HEK293T (cell line): ENCODE measurements around the gene TPX2.

Source experiments
- CTCF ChIA-PET: fragments of 350-600 bp; formaldehyde crosslinking; extraction: SDS; loops from one replicate; lab custom pipeline; 2021; ENCODE audit warnings: antibody characterized with exemption, inconsistent platforms; lab: Yijun Ruan, JAX
- POLR2A ChIA-PET: fragments of 350-600 bp; formaldehyde crosslinking; extraction: SDS; loops from one replicate; lab custom pipeline; 2020; ENCODE audit warnings: antibody characterized with exemption, inconsistent platforms; lab: Yijun Ruan, JAX
- DNase-seq: peaks from one replicate; pipeline ENCODE4 v3.0.0; 2012; ENCODE audit warnings: mixed read lengths; ENCODE audit errors: extremely low spot score
- ARNT ChIP-seq: fragments of 450-650 bp; IDR thresholded peaks from 2 replicates; pipeline ENCODE4 v1.6.1; 2017; ENCODE audit warnings: mild to moderate bottlenecking
- BHLHE40 ChIP-seq: fragments of 450-650 bp; IDR thresholded peaks from 2 replicates; pipeline ENCODE4 v1.6.1; 2016; ENCODE audit warnings: mild to moderate bottlenecking, moderate library complexity, borderline replicate concordance
- CTBP1 ChIP-seq: fragments of 450-650 bp; IDR thresholded peaks from 2 replicates; pipeline ENCODE4 v1.6.1; 2016; ENCODE audit warnings: borderline replicate concordance
- ELF4 ChIP-seq: fragments of 450-650 bp; IDR thresholded peaks from 2 replicates; pipeline ENCODE4 v1.6.1; 2017; ENCODE audit warnings: antibody characterized with exemption
- FOXA1 ChIP-seq: fragments of 450-650 bp; IDR thresholded peaks from 2 replicates; pipeline ENCODE4 v1.6.1; 2016; ENCODE audit warnings: mild to moderate bottlenecking
- FOXK2 ChIP-seq: fragments of 450-650 bp; IDR thresholded peaks from 2 replicates; pipeline ENCODE4 v1.6.1; 2016; ENCODE audit warnings: mild to moderate bottlenecking
- FOXM1 ChIP-seq: fragments of 450-650 bp; IDR thresholded peaks from 2 replicates; pipeline ENCODE4 v1.6.1; 2017; ENCODE audit warnings: mild to moderate bottlenecking, borderline replicate concordance
- HDGF ChIP-seq: fragments of 450-650 bp; IDR thresholded peaks from 2 replicates; pipeline ENCODE4 v1.6.1; 2017; ENCODE audit warnings: antibody characterized with exemption, borderline replicate concordance
- L3MBTL2 ChIP-seq: fragments of 450-650 bp; conservative IDR thresholded peaks from 2 replicates; pipeline ENCODE4 v1.6.1; 2016; ENCODE audit warnings: mild to moderate bottlenecking
- LEF1 ChIP-seq: fragments of 450-650 bp; IDR thresholded peaks from 2 replicates; pipeline ENCODE4 v1.6.1; 2017; ENCODE audit warnings: mild to moderate bottlenecking, borderline replicate concordance
- NFRKB ChIP-seq: fragments of 450-650 bp; IDR thresholded peaks from 2 replicates; pipeline ENCODE4 v1.6.1; 2016; ENCODE audit warnings: mild to moderate bottlenecking, moderate library complexity
- PKNOX1 ChIP-seq: fragments of 450-650 bp; IDR thresholded peaks from 2 replicates; pipeline ENCODE4 v1.6.1; 2016
- SP1 ChIP-seq: fragments of 450-650 bp; IDR thresholded peaks from 2 replicates; pipeline ENCODE4 v1.6.1; 2017
- SUZ12 ChIP-seq: fragments of 450-650 bp; IDR thresholded peaks from 2 replicates; pipeline ENCODE4 v1.6.1; 2016; ENCODE audit warnings: mild to moderate bottlenecking
- TARDBP ChIP-seq: fragments of 450-650 bp; IDR thresholded peaks from 2 replicates; pipeline ENCODE4 v1.6.1; 2016
- ZNF384 ChIP-seq: fragments of 450-650 bp; IDR thresholded peaks from 2 replicates; pipeline ENCODE4 v1.6.1; 2016

Gene TPX2

GRCh38 chr20:31723319-31724078 lies 15.6 kb upstream of the TPX2 start:
- ChIA-PET POLR2A (interaction anchor here (0.7 to 3.6 kb wide), 14 partner anchors 10 to 150 kb away, joined by 3 to 114 read pairs (median 4); partner anchors contain the start of genes ID1 and TPX2), CTCF (interaction anchor here (0.6 to 4.0 kb wide), 28 partner anchors 9 to 182 kb away, joined by 3 to 104 read pairs (median 5); partner anchors contain the start of gene TPX2)
- DNase-seq = peak; percentile 98
- TF ChIP-seq TARDBP = no peak
- TF ChIP-seq NFRKB = no peak
- TF ChIP-seq ELF4 = peak; percentile 69
- TF ChIP-seq ZNF384 = no peak
- no peak for TF ChIP-seq FOXA1
- no peak for TF ChIP-seq FOXK2
- TF ChIP-seq CTBP1 = peak; percentile 57; the same call in 1 of the 2 replicates
- no peak for TF ChIP-seq BHLHE40
- TF ChIP-seq FOXM1 = peak; percentile 96
- no peak for TF ChIP-seq HDGF
- TF ChIP-seq PKNOX1 = peak; percentile 99
- 0 out of 2 replicates have a peak, but pooled peaks have one; percentile 39 for TF ChIP-seq L3MBTL2
- TF ChIP-seq ARNT = no peak

GRCh38 chr20:31731321-31731717 lies 7.8 kb upstream of the TPX2 start:
- TF ChIP-seq FOXK2 = no peak
- no peak for TF ChIP-seq TARDBP
- no peak for TF ChIP-seq FOXM1
- TF ChIP-seq PKNOX1 = no peak
- TF ChIP-seq L3MBTL2 = no peak
- TF ChIP-seq FOXA1 = no peak
- TF ChIP-seq LEF1 = no peak
- no peak for TF ChIP-seq HDGF
- no peak for TF ChIP-seq SUZ12
- TF ChIP-seq ELF4 = no peak
- TF ChIP-seq CTBP1 = no peak
- TF ChIP-seq SP1 = no peak
- no peak for TF ChIP-seq BHLHE40
- no peak for TF ChIP-seq ARNT
- TF ChIP-seq ZNF384 = no peak
- TF ChIP-seq NFRKB = no peak
- DNase-seq = no peak
- CTCF ChIA-PET = interaction anchor here (1.2 kb wide), 2 partner anchors 69 to 97 kb away, joined by 3 read pairs; no protein-coding TSS in a partner anchor
- POLR2A ChIA-PET = no interaction called here

GRCh38 chr20:31739550-31739977 lies 474 bp downstream of the TPX2 start:
- POLR2A ChIA-PET = interaction anchor here (0.6 to 2.6 kb wide), 15 partner anchors 8 to 166 kb away, joined by 3 to 16 read pairs (median 4); partner anchors contain the start of genes BCL2L1 and ID1
- CTCF ChIA-PET = interaction anchor here (0.5 to 1.1 kb wide), 4 partner anchors 16 to 135 kb away, joined by 3 to 6 read pairs (median 4); no protein-coding TSS in a partner anchor
- TF ChIP-seq FOXK2 (no peak), FOXM1 (no peak), FOXA1 (no peak), L3MBTL2 (no peak), ELF4 (no peak), ARNT (no peak), HDGF (no peak), BHLHE40 (no peak), SUZ12 (no peak), ZNF384 (no peak), PKNOX1 (no peak)
- no peak for DNase-seq

DNA sequence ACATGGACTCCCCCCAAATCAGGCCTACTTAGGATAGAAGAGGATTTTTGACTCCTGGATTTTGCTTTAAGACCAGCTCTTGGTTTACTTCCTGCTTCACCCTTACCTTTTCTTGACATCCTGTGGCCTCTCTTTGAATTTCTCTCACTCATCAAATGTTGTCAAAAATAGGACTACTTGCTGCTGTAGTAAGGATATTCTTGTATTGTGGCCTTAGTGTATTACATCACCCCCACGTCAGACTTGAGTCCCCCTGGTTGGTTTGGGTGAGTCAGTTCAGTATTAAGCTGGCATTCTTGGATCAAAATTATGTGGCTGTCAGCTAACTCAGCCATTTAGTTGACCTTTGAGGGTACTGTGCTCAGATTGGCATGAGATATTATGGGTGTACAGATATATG lies 1.1 kb downstream of the TPX2 start:
- CTCF ChIA-PET = interaction anchor here (0.7 to 1.1 kb wide), 2 partner anchors 17 to 136 kb away, joined by 3 to 6 read pairs; no protein-coding TSS in a partner anchor
- DNase-seq = no peak
- TF ChIP-seq FOXK2 (no peak), SP1 (no peak), NFRKB (no peak), CTBP1 (no peak), ZNF384 (no peak), HDGF (no peak), ELF4 (no peak), FOXA1 (no peak)

DNA sequence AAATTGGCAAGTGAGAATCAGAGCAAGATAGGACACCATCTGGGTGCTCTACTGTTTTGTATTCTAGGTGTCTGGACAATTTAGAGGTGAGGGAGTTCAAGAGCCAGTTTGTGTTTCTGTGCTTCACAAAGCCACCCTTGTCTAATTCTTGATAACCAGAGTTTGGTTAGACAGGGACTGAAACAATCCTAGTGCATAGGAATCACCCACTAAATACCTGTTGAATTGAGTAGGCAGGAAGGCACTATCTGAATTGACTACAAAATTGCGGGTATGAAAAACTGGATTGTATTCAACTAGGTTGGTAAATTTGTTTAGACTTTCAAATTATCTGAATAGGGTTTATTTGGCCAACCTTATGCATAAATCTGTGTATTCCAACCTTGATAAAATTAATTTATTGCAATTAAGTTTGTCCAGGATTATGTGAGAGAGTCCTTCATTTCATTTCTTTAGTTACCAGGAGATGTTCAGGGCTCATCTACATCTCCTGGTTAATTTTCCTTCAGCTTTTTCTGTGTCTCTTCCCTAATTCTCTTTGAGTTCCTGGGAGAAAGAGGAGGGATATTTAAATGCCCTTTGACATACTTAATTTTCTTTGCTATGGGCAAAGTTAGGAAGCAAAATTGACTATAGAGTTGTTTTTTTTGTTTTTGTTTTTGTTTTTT lies 1.7 kb downstream of the TPX2 start:
- CTCF ChIA-PET = interaction anchor here (1.1 kb wide), 1 partner anchor 17 kb away, joined by 6 read pairs; no protein-coding TSS in a partner anchor
- no peak for DNase-seq
- TF ChIP-seq ELF4 (no peak), NFRKB (no peak)
- POLR2A ChIA-PET = interaction anchor here (1.2 to 1.9 kb wide), 2 partner anchors 8 to 17 kb away, joined by 4 to 10 read pairs; no protein-coding TSS in a partner anchor

More for the DNA sequence above, 1.1 kb downstream of the TPX2 start:
- POLR2A ChIA-PET = interaction anchor here (1.2 to 2.6 kb wide), 4 partner anchors 9 to 135 kb away, joined by 4 to 10 read pairs (median 7); partner anchors contain the start of gene ID1
